Loucy (cell line): ENCODE results near the gene FADD.

Source experiments
- H2AFZ ChIP-seq: fragments of 200-600 bp; sonication (generic); 2 replicates; pipeline ENCODE4 v1.6.0; 2016; ENCODE audit warnings: antibody characterized with exemption, mild to moderate bottlenecking, low read length, moderate library complexity
- H3F3A ChIP-seq: fragments of 200-600 bp; 2 replicates; pipeline ENCODE4 v1.6.0; 2016; ENCODE audit warnings: antibody characterized with exemption, low read depth, mild to moderate bottlenecking
- H3K27me3 ChIP-seq: fragments of 200-600 bp; sonication (generic); 2 replicates; pipeline ENCODE4 v1.6.1; 2014; ENCODE audit warnings: low read length, mild to moderate bottlenecking; ENCODE audit not compliant: insufficient read depth, poor library complexity, severe bottlenecking
- H3K36me3 ChIP-seq: fragments of 200-600 bp; sonication (generic); 2 replicates; pipeline ENCODE4 v1.6.1; 2016; ENCODE audit warnings: low read length; ENCODE audit not compliant: insufficient read depth
- H3K4me1 ChIP-seq: fragments of 200-600 bp; sonication (generic); 2 replicates; pipeline ENCODE4 v1.5.1; 2014; ENCODE audit warnings: low read length, mild to moderate bottlenecking; ENCODE audit not compliant: insufficient read depth, poor library complexity, severe bottlenecking
- H3K4me2 ChIP-seq: fragments of 200-600 bp; sonication (generic); 2 replicates; pipeline ENCODE4 v1.6.0; 2014; ENCODE audit warnings: antibody characterized with exemption, low read length, low read depth, mild to moderate bottlenecking; ENCODE audit not compliant: poor library complexity, severe bottlenecking
- H3K4me3 ChIP-seq: fragments of 200-600 bp; sonication (generic); 2 replicates; pipeline ENCODE4 v1.5.1; 2014; ENCODE audit warnings: low read length, mild to moderate bottlenecking, mixed read lengths; ENCODE audit not compliant: poor library complexity, severe bottlenecking
- H3K79me2 ChIP-seq: fragments of 200-600 bp; sonication (generic); 2 replicates; pipeline ENCODE4 v1.6.1; 2014; ENCODE audit warnings: low read length; ENCODE audit not compliant: insufficient read depth
- H3K9ac ChIP-seq: fragments of 200-600 bp; sonication (generic); 2 replicates; pipeline ENCODE4 v1.6.0; 2014; ENCODE audit warnings: mild to moderate bottlenecking, low read depth, low read length, moderate library complexity; ENCODE audit not compliant: poor library complexity, severe bottlenecking
- H3K9me2 ChIP-seq: fragments of 200-600 bp; sonication (generic); replicated peaks from 2 replicates; pipeline ENCODE4 v1.6.1; 2016; ENCODE audit warnings: low read depth, low read length, mixed read lengths
- H3K9me3 ChIP-seq: fragments of 200-600 bp; sonication (generic); 2 replicates; pipeline ENCODE4 v1.6.1; 2014; ENCODE audit warnings: mild to moderate bottlenecking, antibody characterized with exemption, low read length, low read depth; ENCODE audit not compliant: insufficient read depth
- H4K20me1 ChIP-seq: fragments of 200-600 bp; sonication (generic); 2 replicates; pipeline ENCODE4 v1.6.0; 2014; ENCODE audit warnings: antibody characterized with exemption, low read length, mild to moderate bottlenecking; ENCODE audit not compliant: insufficient read depth, poor library complexity, severe bottlenecking
- CTCF ChIP-seq: fragments of 200-600 bp; sonication (generic); conservative IDR thresholded peaks from 2 replicates; pipeline ENCODE4 v1.5.1; 2014; ENCODE audit warnings: mild to moderate bottlenecking, antibody characterized with exemption, low read length
- EZH2phosphoT487 ChIP-seq: fragments of 200-600 bp; IDR thresholded peaks from 2 replicates; pipeline ENCODE4 v1.6.1; 2018; ENCODE audit warnings: antibody characterized with exemption, mild to moderate bottlenecking, moderate library complexity, borderline replicate concordance

The FADD gene

GRCh38 chr11:70180906-70181305 is 22.2 kb upstream of the FADD start:
- Histone ChIP-seq H3K79me2 (no peaks in the 10 kb centered on the region), H3K4me2 (no peak overlapping the region), H3K9me2 (no peaks in the 10 kb centered on the region), H3K36me3 (no peaks in the 10 kb centered on the region), H3K4me1 (no peaks in the 10 kb centered on the region), H3K9ac (no peak overlapping the region), H3K27me3 (no peaks in the 10 kb centered on the region), H3K4me3 (no peak overlapping the region), H2AFZ (no peak overlapping the region), H4K20me1 (no peaks in the 10 kb centered on the region), H3F3A (no peaks in the 10 kb centered on the region), H3K9me3 (no peaks in the 10 kb centered on the region)
- TF ChIP-seq CTCF, result no peak
- TF ChIP-seq EZH2phosphoT487, result no peak

GRCh38 chr11:70182266-70182665 is 20.8 kb upstream of the FADD start:
- H3K9me2 ChIP-seq, result no peaks in the 10 kb centered on the region
- no peaks in the 10 kb centered on the region for H3K4me1 ChIP-seq
- no peaks in the 10 kb centered on the region for H3F3A ChIP-seq
- H4K20me1 ChIP-seq, result no peaks in the 10 kb centered on the region
- no peaks in the 10 kb centered on the region for H3K27me3 ChIP-seq
- H3K79me2 ChIP-seq, result no peaks in the 10 kb centered on the region
- no peak overlapping the region for H2AFZ ChIP-seq
- H3K4me3 ChIP-seq, result no peak overlapping the region
- no peak overlapping the region for H3K4me2 ChIP-seq
- no peak for TF ChIP-seq CTCF
- no peak for TF ChIP-seq EZH2phosphoT487
- no peak overlapping the region for H3K9ac ChIP-seq
- no peaks in the 10 kb centered on the region for H3K9me3 ChIP-seq
- H3K36me3 ChIP-seq, result no peaks in the 10 kb centered on the region

- TF ChIP-seq EZH2phosphoT487 (no peak), CTCF (no peak)
- Histone ChIP-seq H3K9me2 (no peaks in the 10 kb centered on the region), H3K4me3 (no peak overlapping the region), H2AFZ (no peak overlapping the region), H3K27me3 (no peaks in the 10 kb centered on the region), H3K4me1 (no peaks in the 10 kb centered on the region), H4K20me1 (no peaks in the 10 kb centered on the region), H3F3A (no peaks in the 10 kb centered on the region), H3K79me2 (no peaks in the 10 kb centered on the region), H3K9me3 (no peaks in the 10 kb centered on the region), H3K9ac (no peak overlapping the region), H3K36me3 (no peaks in the 10 kb centered on the region), H3K4me2 (no peak overlapping the region)
Measured at GRCh38 chr11:70183032-70183431, 20.1 kb upstream of the FADD start.
